Stimulated activated CD4-positive, alpha-beta T cell treated with anti-CD3 and anti-CD28 coated beads, TNF-alpha, amount 100 ng/mL, for 48 hours (primary cell): ENCODE results near the gene RARA.
"Not testable (repeated sequence)": the region's sequence is repeated elsewhere in the genome, so short reads cannot be mapped to it uniquely, and the experiment has no call there.

Experiments used
- DNase-seq, 3 donors: peaks; one replicate each; pipeline ENCODE4 v3.0.0-alpha.2; 2020; ENCODE audit warnings: low read depth in 3 of 3

The RARA gene

DNA sequence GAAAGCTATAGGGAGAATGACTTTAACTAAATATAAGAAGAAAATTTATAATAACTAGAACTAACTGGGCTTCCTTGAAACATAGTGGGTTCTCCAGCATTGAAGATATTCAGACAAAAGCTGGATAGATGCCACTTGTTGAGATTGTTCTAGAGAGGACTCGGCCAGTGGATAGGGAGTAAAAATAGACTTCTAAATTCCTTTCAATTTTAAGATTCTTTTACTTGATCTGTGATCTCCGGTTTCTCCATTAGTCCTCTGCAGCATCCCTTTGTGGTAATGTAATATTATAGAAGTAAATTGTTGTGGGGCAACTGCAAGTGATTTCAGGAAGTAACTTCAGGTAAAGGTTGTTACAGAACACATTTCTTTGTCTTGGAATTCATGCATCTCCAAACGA lies 10.3 kb upstream of the RARA start:
- no peak for DNase-seq

GRCh38 chr17:40299159-40299757 lies 9.7 kb upstream of the RARA start:
- not testable (repeated sequence) for DNase-seq

DNA sequence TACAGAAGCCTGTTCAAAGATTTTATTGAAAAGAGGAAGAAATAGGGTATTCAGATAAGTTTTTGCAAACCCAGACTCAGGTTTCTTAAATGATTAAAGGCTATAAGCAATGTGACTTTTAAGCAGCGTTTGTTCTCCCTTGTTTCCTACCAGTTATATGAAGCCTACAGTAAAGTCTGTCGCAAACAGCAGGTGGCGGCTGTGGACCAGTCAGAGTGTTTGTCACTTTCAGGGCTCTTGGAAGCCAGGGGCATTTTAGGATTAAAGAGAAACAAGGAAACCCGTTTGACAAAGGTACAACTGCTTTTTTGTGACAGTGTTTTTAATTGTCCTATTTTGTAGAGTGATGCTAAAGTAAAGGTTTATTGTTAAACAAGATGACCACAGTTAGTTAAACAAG lies 7.7 kb upstream of the RARA start:
- DNase-seq: no peak

DNA sequence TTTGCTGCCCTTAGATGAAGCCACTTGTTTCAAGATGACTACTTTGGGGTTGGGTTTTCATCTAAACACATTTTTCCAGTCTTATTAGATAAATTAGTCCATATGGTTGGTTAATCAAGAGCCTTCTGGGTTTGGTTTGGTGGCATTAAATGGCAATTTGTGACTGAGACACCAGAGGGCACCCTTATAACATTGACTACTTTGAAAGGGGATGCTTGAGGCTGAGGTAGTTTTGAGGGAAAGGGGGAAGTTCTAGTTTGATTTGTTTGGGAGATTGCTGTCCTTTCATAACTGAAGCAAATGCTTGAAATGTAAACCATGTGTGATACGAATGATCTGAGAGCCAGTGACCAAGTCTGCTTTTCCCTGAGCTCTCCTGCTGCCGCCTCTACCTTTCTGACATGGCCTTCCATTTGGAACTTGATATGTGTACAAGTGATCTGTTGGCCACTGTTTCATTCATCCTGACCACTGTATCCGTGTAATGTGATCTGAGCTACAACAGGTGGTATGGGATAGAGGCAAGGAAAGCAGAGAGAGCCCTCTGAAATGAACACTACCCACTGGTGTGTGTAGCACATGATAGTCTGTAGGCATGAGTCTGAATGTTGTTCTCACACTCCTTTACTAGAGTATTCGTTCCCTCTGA lies 5.8 kb upstream of the RARA start:
- DNase-seq: no peak

DNA sequence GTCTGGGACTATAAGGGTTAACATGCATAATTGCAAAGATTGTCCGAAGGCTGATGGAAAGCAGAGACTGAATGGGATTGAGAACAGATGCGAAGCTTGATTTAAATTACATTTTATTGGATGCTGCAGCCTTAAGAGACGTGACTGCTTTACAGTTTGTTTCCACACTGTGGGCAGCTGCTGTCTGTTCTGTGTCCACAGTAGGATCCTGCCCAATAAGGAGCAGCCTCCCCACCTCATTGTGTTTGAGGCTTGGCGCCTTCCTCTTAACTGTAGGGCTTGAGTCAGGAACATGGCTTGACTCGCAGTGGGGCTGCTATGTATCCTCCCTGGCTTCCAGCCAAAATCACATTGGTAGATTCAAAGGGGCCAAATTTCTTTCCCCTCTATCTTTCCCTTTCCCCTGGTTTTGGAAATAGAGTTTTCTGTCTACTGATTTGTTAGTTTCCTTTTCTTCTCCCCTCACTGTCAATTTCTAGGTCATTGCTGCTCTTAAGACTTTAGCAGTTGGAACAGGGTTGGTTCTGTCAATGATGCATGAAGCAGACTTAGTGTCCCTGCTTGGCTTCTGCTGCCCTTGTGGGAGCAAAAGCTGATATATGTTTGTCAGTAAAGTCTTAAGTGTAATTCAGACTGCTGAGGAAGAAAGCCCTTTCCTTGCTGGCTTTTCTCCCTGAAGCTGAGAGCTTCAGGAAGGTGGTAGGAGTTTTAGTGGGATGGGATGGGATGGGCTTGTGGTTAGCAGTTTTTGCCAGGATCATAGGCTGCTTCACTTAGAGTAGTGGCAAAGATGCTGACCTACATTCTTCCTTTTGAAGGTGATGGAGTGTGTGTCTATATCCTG lies 5.0 kb upstream of the RARA start:
- no peak for DNase-seq

DNA sequence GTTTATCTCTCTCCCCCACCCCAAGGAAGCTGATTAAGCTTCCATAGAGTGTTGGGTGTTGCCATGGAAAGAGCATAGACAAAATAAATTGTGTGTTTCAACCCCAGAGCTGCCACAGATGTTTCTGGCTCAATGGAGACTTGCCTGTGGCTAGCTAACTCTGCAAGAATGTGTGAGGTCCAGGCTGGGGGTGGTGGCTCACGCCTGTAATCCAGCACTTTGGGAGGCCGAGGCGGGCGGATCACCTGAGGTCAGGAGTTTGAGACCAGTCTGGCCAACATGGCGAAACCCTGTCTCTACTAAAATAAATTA lies 4.5 kb upstream of the RARA start:
- DNase-seq: not testable (repeated sequence)

- not testable (repeated sequence) for DNase-seq
Observed at GRCh38 chr17:40304866-40305265, 4.1 kb upstream of the RARA start.

DNA sequence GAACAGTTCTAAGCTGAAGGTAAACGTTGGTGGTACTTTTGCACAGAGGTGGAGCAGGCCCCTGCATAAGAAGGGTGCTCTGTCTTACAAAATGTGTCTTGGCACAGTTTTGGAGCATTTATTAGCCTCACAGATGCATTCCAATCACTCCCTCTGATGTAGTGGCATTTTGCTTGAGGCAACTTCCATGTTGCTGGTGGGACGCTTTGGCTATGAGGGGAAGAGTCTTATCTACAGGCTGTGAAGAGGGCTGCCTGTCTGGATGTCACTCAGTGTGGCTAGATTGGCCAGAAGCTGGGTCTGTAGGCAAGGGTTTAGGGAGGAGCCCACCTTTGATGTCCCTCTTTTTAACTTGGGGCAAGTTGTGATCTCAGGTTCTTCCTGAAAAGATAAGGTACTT lies 2.6 kb upstream of the RARA start:
- no peak for DNase-seq

DNA sequence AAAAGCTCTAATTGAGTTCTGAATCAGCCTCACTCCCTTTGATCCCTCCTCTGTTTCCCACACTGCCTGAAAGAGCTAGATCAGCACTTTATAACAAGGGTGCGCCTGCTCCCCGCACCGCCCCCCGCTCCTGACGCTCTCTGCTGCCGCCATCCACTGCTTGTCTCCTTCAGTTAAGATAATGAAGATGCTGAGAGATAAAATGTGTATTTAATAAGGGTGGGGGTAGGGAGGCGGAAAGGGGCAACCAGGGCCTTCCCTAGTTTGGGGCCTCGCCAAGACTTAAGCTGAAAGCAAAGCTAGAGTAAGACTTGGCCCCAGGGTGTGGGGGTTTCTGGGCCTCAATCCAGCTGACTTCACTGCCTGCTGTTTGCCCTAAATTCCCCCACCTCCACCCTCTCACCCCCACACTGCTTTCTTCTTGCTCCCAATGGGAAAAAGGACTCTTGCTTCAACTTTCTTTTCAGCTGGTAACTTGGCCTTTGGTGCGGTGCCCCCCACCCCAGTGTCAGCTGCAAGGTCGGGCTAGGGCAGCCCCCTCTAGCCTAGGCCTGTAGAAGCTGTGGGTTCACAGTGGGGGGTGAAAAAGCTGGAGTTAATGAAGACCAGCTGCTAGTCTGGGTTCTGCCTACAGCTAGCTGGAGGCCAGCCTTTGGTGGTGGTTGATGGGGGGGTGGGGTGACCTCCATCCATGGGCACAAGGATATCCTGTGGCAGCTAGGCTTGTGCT lies 1.8 kb upstream of the RARA start:
- no peak for DNase-seq

DNA sequence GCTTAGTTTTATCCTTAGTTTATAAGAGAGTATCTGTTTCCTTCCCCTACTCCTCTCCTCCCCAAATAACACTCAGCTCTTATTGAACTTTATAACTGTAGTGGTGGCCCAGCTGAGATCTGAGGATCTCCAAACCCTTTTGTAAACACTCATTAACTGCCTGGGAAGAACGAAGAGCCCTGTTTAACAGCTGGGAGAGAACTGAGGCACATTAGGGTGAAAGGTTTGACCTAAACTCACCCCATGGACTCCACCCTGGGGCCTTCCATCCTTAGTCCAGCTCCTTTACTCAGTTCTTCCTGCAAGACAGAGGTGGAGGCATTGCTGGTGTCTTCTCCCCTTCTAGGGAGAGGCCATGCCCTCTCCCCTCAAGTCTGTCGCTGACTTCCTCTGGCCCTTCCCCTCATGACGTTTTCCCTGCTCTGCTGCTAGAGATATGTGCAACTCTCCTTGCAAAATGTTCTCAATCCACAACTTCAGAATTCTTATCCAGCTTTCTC lies 1.2 kb upstream of the RARA start:
- no peak for DNase-seq

GRCh38 chr17:40309949-40310510 lies 1.1 kb downstream of the RARA start:
- DNase-seq: no peak

GRCh38 chr17:40310882-40311391 lies 2.0 kb downstream of the RARA start:
- DNase-seq: no peak

- DNase-seq: no peak
Observed at GRCh38 chr17:40311575-40311974, 2.6 kb downstream of the RARA start.

DNA sequence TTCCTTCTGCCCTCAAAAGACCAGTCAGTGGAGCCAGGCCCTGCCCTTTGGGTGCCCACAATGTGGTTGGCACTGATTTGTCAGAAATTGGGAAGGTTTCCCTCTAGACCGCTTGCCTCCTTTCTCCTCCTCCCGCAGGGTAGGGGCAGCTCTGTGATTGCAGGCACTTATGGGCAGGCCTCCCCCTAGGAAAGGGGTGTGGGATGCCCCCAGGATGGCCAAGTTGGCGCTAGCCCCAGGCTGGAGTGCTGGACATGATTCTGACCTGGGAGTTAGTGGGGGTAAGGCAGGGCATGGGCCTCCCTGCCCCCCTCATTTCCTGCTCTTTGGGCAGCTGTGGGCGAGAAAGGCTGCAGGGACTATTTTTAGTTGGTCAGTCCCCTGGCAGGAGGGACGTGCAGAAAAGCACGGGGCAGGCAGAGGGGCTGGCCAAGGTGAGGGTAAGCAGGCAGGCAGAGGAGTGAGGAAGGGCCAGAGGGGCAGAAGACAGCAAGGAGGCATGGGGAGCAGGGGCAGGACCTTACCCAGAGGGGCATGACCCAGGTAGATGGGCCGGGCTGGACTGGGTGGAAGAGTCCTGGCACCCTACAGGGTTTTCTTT lies 3.3 kb downstream of the RARA start:
- no peak for DNase-seq

DNA sequence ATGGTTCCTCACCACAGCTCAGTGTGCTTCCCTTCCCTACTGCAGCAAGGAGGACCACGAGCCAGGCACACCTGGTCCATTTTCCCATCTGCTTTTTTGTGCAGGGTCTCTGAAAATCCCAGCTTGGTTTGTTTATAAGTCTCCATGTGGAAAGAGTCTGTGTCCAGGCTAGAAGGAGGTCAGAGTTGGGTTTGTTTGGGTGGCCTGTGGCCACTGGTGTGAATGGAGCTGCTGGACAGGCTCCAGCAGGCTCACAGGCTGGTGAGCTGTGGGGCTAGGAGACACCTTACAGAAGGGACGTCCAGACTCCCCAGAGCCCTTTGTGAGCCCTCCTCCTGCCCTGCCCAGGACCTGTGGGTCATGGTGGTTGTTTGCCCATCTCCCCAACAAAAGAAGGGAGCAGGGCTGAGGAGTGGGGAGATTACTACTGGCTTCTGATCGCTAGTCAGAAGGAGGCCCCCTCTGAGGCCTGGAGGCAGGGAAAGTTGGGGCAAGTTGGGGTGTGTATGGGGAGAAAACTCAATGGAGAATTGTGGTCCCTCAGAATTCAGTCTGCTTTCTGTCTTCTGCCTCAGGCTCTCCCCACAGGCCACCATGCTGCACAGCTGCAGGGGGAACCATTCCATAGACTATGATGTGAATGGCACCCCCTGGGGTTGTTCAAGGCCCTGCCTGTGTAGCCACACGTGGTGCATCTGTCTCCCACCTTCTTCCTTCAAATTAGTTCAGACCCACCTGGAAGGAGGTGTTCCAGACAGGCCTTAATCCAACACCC lies 4.1 kb downstream of the RARA start:
- DNase-seq: no peak

DNA sequence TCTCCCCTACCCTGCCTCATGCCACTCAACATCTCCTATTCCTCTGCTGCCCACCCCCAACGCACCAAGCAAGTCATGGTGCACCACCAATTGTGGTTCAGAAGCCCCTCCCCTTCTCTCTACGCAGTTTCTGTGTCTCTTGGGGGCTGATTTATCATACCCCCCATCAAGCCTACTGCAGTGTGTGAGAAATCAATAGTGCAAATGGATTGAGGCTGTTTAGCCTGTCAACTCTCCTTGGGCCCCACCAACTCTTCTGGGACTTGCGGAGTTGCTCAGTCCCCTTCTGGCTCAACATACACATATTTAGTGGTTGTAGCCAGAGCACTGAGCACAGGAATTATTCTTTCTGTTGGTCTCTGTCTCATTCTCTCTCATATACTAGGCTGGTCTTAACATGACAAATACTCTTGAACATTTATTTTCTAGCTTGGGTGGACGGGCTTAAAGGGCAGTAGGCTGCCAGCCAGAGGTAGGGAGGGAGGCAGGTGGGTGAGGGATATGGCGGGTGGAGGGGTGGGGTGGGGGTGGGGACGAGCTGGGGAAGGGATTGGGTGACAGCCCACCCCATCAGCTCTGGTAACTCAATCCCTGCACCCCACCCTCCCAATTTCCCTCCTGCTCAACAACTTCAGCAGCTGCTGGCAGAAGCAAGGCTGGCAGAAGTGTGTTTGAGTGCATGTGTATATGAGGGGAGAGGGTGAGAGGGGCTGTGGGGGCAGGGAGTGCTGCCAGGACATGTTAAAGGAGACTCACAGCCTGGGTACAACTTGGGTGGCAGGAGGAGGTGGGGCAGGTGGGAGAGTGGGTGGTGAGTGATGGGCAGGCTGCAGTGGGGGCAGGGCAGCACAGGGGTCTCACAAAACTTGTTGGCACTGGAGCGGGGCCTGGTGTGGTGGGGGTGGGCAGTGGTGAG lies 4.9 kb downstream of the RARA start:
- no peak for DNase-seq

DNA sequence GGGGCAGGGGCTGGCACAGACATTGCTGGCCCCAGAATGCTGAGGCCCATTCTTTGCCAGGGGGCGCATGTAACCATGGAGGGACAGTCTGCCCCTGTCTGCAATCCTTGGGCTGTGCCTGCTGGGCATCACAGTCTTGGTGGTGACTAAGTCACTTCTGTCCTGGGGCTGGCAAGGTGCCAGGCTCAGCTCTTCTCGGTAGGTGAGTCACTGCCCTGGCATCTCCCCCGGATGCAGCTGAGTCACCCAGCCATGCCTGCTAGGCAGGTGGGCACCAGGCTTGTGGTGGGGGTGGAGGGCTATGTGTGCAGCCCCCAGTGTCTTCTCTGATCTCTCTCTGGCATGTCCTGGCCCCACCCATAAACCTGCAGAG lies 5.6 kb downstream of the RARA start:
- peak; percentile 67 to 80 (median 74) for DNase-seq

- DNase-seq: no peak
Observed at GRCh38 chr17:40315206-40315605, 6.2 kb downstream of the RARA start.
